IMR-90 (cell line): Measurements from ENCODE around the gene ENPP3. TPM values are rescaled to one million over a fixed set of nuclear protein-coding genes. Genes with fewer than 3 reads are reported as not detected.

ENCODE experiments used
- ATAC-seq: fragments of 200-7000 bp; cut with Tn5 transposase; 2 replicates; pipeline ENCODE4 v1.9.1; 2020; ENCODE audit warnings: low read depth, mild to moderate bottlenecking, moderate library complexity
- BruUV-seq: library from RNA; stranded (reverse); fragments of 400-500 nt; replicated peaks from 2 replicates; lab custom pipeline; 2021; lab: Mats Ljungman, UMichigan
- CTCF ChIA-PET: fragments of 300-600 bp; formaldehyde crosslinking; extraction: SDS; loops from one replicate; lab custom pipeline; 2021; ENCODE audit warnings: antibody characterized with exemption; lab: Yijun Ruan, JAX
- POLR2A ChIA-PET: fragments of 300-600 bp; sonication (Branson Sonifier 250); formaldehyde crosslinking; loops from one replicate; lab custom pipeline; 2022; ENCODE audit warnings: antibody characterized with exemption; ENCODE audit not compliant: unreplicated experiment; lab: Charles Lee
- DNase-seq: peaks from one replicate; pipeline ENCODE4 v3.0.0; 2013
- H2AFZ ChIP-seq: replicated peaks from 2 replicates; pipeline ENCODE3; 2013; ENCODE audit warnings: low read length, mild to moderate bottlenecking; ENCODE audit not compliant: poor library complexity
- H2AK5ac ChIP-seq: 2 replicates; pipeline ENCODE4 v1.6.1; 2013; ENCODE audit warnings: low read depth, low read length, inconsistent platforms
- H2AK9ac ChIP-seq: replicated peaks from 2 replicates; pipeline ENCODE3; 2013; ENCODE audit warnings: mild to moderate bottlenecking, low read depth, low read length, moderate library complexity; ENCODE audit not compliant: poor library complexity
- H2BK120ac ChIP-seq: 2 replicates; pipeline ENCODE4 v1.6.1; 2013; ENCODE audit warnings: low read depth, low read length, inconsistent platforms
- H2BK15ac ChIP-seq: 3 replicates; pipeline ENCODE4 v1.6.1; 2013; ENCODE audit warnings: low read depth, low read length, inconsistent platforms
- H2BK20ac ChIP-seq: 2 replicates; pipeline ENCODE4 v1.6.1; 2013; ENCODE audit warnings: low read depth, mild to moderate bottlenecking, inconsistent platforms, low read length, moderate library complexity
- H2BK5ac ChIP-seq: 2 replicates; pipeline ENCODE4 v1.6.1; 2013; ENCODE audit warnings: mild to moderate bottlenecking, low read depth, low read length, inconsistent platforms; ENCODE audit not compliant: poor library complexity, severe bottlenecking
- H3K14ac ChIP-seq: replicated peaks from 2 replicates; pipeline ENCODE4 v1.6.1; 2013; ENCODE audit warnings: low read depth, low read length, inconsistent platforms
- H3K18ac ChIP-seq: 2 replicates; pipeline ENCODE4 v1.6.1; 2013; ENCODE audit warnings: low read depth, low read length, control low read depth
- H3K23ac ChIP-seq: 2 replicates; pipeline ENCODE4 v1.6.1; 2013; ENCODE audit warnings: low read depth, low read length, inconsistent platforms
- H3K27ac ChIP-seq: 2 replicates; pipeline ENCODE4 v1.5.1; 2013; ENCODE audit warnings: mild to moderate bottlenecking, control low read depth, low read length; ENCODE audit not compliant: insufficient read depth
- H3K27me3 ChIP-seq: 2 replicates; pipeline ENCODE4 v1.6.1; 2013; ENCODE audit warnings: low read length; ENCODE audit not compliant: control insufficient read depth, insufficient read depth
- H3K36me3 ChIP-seq: 2 replicates; pipeline ENCODE4 v1.6.1; 2013; ENCODE audit warnings: low read length, mixed read lengths; ENCODE audit not compliant: control insufficient read depth, insufficient read depth
- H3K4ac ChIP-seq: 2 replicates; pipeline ENCODE4 v1.6.1; 2013; ENCODE audit warnings: low read depth, low read length, inconsistent platforms
- H3K4me1 ChIP-seq: 2 replicates; pipeline ENCODE4 v1.6.1; 2013; ENCODE audit warnings: low read length, mixed read lengths; ENCODE audit not compliant: control insufficient read depth, insufficient read depth
- H3K4me2 ChIP-seq: 2 replicates; pipeline ENCODE4 v1.6.1; 2013; ENCODE audit warnings: low read depth, mild to moderate bottlenecking, control low read depth, low read length, moderate library complexity
- H3K4me3 ChIP-seq: 2 replicates; pipeline ENCODE4 v1.5.1; 2013; ENCODE audit warnings: low read depth, mild to moderate bottlenecking, control low read depth, low read length, moderate library complexity; ENCODE audit not compliant: insufficient read depth
- H3K56ac ChIP-seq: 2 replicates; pipeline ENCODE4 v1.6.1; 2013; ENCODE audit warnings: low read length, inconsistent platforms; ENCODE audit not compliant: insufficient read depth; ENCODE audit errors: extremely low read depth
- H3K79me1 ChIP-seq, 2 experiments: 2 replicates each; pipeline ENCODE4 v1.6.1; 2013; ENCODE audit warnings: low read length in 2 of 2, inconsistent platforms in 1 of 2, low read depth in 1 of 2
- H3K9ac ChIP-seq: 2 replicates; pipeline ENCODE4 v1.6.1; 2013; ENCODE audit warnings: low read depth, low read length, control low read depth
- H3K9me1 ChIP-seq: 2 replicates; pipeline ENCODE4 v1.6.1; 2013; ENCODE audit warnings: low read length, inconsistent platforms; ENCODE audit not compliant: insufficient read depth
- H3K9me3 ChIP-seq: 2 replicates; pipeline ENCODE4 v1.6.1; 2013; ENCODE audit warnings: low read length; ENCODE audit not compliant: control insufficient read depth, insufficient read depth
- H4K20me1 ChIP-seq: 2 replicates; pipeline ENCODE4 v1.6.1; 2013; ENCODE audit warnings: low read length, inconsistent platforms; ENCODE audit not compliant: insufficient read depth
- H4K5ac ChIP-seq: 2 replicates; pipeline ENCODE4 v1.6.1; 2013; ENCODE audit warnings: mild to moderate bottlenecking, low read depth, low read length, control low read depth
- H4K8ac ChIP-seq, 2 experiments: 2 replicates each; pipeline ENCODE4 v1.6.1; 2013; ENCODE audit warnings: low read depth in 2 of 2, low read length in 2 of 2, control low read depth in 1 of 2, inconsistent platforms in 1 of 2
- H4K91ac ChIP-seq: 2 replicates; pipeline ENCODE4 v1.6.1; 2013; ENCODE audit warnings: low read depth, low read length, inconsistent platforms; ENCODE audit not compliant: insufficient read depth
- BHLHE40 ChIP-seq: fragments of 150-350 bp; IDR thresholded peaks from 2 replicates; pipeline ENCODE4 v1.6.1; 2016; ENCODE audit warnings: mild to moderate bottlenecking, low read depth, low read length
- CEBPB ChIP-seq: IDR thresholded peaks from 2 replicates; pipeline ENCODE4 v1.6.1; 2012; ENCODE audit warnings: low read depth, low read length, improper control_type of control experiment
- CHD1 ChIP-seq: IDR thresholded peaks from 2 replicates; pipeline ENCODE4 v1.6.1; 2012; ENCODE audit warnings: low read depth, low read length, improper control_type of control experiment
- ELK1 ChIP-seq: fragments of 150-350 bp; IDR thresholded peaks from 2 replicates; pipeline ENCODE4 v1.6.1; 2016; ENCODE audit warnings: low read depth, mild to moderate bottlenecking, low read length, moderate library complexity, borderline replicate concordance
- FOS ChIP-seq: fragments of 150-350 bp; IDR thresholded peaks from 2 replicates; pipeline ENCODE4 v1.6.1; 2016; ENCODE audit warnings: low read depth, low read length
- MAFK ChIP-seq: IDR thresholded peaks from 2 replicates; pipeline ENCODE4 v1.6.1; 2012; ENCODE audit warnings: low read depth, low read length, improper control_type of control experiment
- MAZ ChIP-seq: IDR thresholded peaks from 2 replicates; pipeline ENCODE4 v1.6.1; 2012; ENCODE audit warnings: low read depth, mild to moderate bottlenecking, low read length, improper control_type of control experiment, moderate library complexity, borderline replicate concordance
- NFE2L2 ChIP-seq: fragments of 150-350 bp; IDR thresholded peaks from 2 replicates; pipeline ENCODE4 v1.6.1; 2016; ENCODE audit warnings: low read depth, mild to moderate bottlenecking, low read length
- POLR2A ChIP-seq: IDR thresholded peaks from 2 replicates; pipeline ENCODE4 v1.6.1; 2012; ENCODE audit warnings: mild to moderate bottlenecking, low read depth, low read length
- RAD21 ChIP-seq: IDR thresholded peaks from 2 replicates; pipeline ENCODE4 v1.6.1; 2012; ENCODE audit warnings: low read length, improper control_type of control experiment
- RFX5 ChIP-seq: IDR thresholded peaks from 2 replicates; pipeline ENCODE4 v1.8.0; 2012; ENCODE audit warnings: low read depth, mild to moderate bottlenecking, low read length, moderate library complexity
- SMC3 ChIP-seq: fragments of 150-350 bp; IDR thresholded peaks from 2 replicates; pipeline ENCODE4 v1.6.1; 2016; ENCODE audit warnings: low read depth, mild to moderate bottlenecking, antibody characterized with exemption, low read length, moderate library complexity
- USF2 ChIP-seq: fragments of 150-350 bp; IDR thresholded peaks from 2 replicates; pipeline ENCODE4 v1.6.1; 2017; ENCODE audit warnings: mild to moderate bottlenecking, antibody characterized with exemption, low read length, low read depth
- WGBS, 2 experiments: methylation state at CpG; one replicate each; pipeline versions ENCODE4 v1.1.5 to v1.1.7; 2013; ENCODE audit warnings: missing lambda C conversion rate in 2 of 2; ENCODE audit not compliant: insufficient read length in 1 of 2; ENCODE audit errors: extremely low coverage in 2 of 2; 5-methylcytosine and 5-hydroxymethylcytosine counted together
- dilution Hi-C: fragments of 300-500 bp; cut with HindIII; formaldehyde crosslinking; loops from one replicate; pipeline ENCODE4 v1.14.3; 2018; ENCODE audit warnings: low sequenced_read_pairs; ENCODE audit not compliant: unreplicated experiment
- in situ Hi-C: fragments of 300-500 bp; cut with MboI; formaldehyde crosslinking; loops from 3 replicates; pipeline ENCODE4 v1.14.3; 2019; ENCODE audit warnings: low sequenced_read_pairs, inconsistent platforms, mixed read lengths
- intact Hi-C: fragments of 100-400 bp; cut with micrococcal nuclease; formaldehyde crosslinking; loops from 2 replicates; pipeline ENCODE4 v1.10.0; 2022
- polyA plus RNA-seq, 3 experiments: library from polyadenylated mRNA; depleted of rRNA; stranded (reverse); fragments of >200 nt; gene quantifications; 2 replicates each; pipeline ENCODE4 v1.2.3, GENCODE V29; 2012; ENCODE audit warnings: low replicate concordance in 1 of 3
- total RNA-seq: library from RNA; depleted of rRNA; stranded (reverse); fragments of >200 nt; gene quantifications from 2 replicates; pipeline ENCODE4 v1.2.3, GENCODE V29; 2012
- TF ChIP-seq, protein P1 (sequence below): conservative IDR thresholded peaks from 2 replicates; pipeline ENCODE4 v1.5.1; 2012; ENCODE audit warnings: mild to moderate bottlenecking, low read depth, low read length, improper control_type of control experiment

The ENPP3 gene
- total and polyA plus RNA-seq, 2 of the 4 experiments (the other 2 are of a cell fraction), result under 0.01 to 0.05 TPM

DNA sequence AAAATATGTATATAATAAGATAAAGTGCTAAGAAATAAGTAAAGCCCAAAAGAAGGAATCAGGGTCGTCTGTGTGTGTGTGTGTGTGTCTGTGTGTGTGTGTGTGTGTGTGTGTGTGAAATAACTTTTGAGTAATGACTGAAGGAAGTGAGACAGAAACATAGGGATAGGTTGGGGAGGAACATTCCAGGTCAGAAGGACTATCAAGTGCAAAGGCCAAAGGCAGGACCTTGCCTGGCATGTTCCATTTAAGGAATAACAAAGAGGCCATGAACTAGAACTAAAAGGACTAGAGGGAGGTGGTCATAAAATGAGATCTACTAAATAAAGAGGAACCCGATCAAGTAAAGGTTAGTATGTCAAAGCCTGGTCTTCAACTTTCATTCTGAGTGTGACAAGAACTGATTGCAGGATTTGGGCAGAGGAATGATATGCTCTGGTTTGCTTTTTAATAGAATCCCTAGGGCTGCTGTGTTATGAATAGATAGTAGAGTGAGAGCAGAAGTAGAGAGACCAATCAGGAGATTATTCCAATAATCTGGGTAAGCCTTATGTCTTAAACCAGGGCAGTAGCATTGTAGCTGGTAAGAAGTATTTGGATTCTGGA, 6.9 kb downstream of the ENPP3 start:
- BruUV-seq, result no TSS peak
- no peak for ATAC-seq
- H3K36me3 ChIP-seq, result no peaks in the 10 kb centered on the region
- H3K4me1 ChIP-seq, result no peaks in the 10 kb centered on the region
- ChIA-PET POLR2A (interaction anchor here (0.5 kb wide), 1 partner anchor 12 kb away, joined by 9 read pairs; no protein-coding TSS in a partner anchor), CTCF (interaction anchor here (0.6 kb wide), 1 partner anchor 17 kb away, joined by 3 read pairs; no protein-coding TSS in a partner anchor)
- H3K4ac ChIP-seq, result no peak overlapping the region
- TF ChIP-seq, protein P1, sequence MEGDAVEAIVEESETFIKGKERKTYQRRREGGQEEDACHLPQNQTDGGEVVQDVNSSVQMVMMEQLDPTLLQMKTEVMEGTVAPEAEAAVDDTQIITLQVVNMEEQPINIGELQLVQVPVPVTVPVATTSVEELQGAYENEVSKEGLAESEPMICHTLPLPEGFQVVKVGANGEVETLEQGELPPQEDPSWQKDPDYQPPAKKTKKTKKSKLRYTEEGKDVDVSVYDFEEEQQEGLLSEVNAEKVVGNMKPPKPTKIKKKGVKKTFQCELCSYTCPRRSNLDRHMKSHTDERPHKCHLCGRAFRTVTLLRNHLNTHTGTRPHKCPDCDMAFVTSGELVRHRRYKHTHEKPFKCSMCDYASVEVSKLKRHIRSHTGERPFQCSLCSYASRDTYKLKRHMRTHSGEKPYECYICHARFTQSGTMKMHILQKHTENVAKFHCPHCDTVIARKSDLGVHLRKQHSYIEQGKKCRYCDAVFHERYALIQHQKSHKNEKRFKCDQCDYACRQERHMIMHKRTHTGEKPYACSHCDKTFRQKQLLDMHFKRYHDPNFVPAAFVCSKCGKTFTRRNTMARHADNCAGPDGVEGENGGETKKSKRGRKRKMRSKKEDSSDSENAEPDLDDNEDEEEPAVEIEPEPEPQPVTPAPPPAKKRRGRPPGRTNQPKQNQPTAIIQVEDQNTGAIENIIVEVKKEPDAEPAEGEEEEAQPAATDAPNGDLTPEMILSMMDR, result no peak
- no peak for TF ChIP-seq USF2
- no peak for TF ChIP-seq SMC3
- no peak for TF ChIP-seq NFE2L2
- no peak for TF ChIP-seq MAFK
- no peak for TF ChIP-seq POLR2A
- TF ChIP-seq CHD1, result no peak
- no peak for TF ChIP-seq BHLHE40
- TF ChIP-seq CEBPB, result no peak
- no peak for TF ChIP-seq RFX5
- TF ChIP-seq ELK1, result no peak
- no peak for TF ChIP-seq FOS
- no peak for TF ChIP-seq RAD21
- no peak for TF ChIP-seq MAZ
- H2BK20ac ChIP-seq, result no peak overlapping the region
- no peak overlapping the region for H2AK9ac ChIP-seq
- H3K9ac ChIP-seq, result no peak overlapping the region
- H3K18ac ChIP-seq, result no peak overlapping the region
- no peaks in the 10 kb centered on the region for H3K79me1 ChIP-seq
- no peak overlapping the region for H2BK15ac ChIP-seq
- H2BK5ac ChIP-seq, result no peak overlapping the region
- intact Hi-C loops (no loop called here), dilution Hi-C loops (no loop called here), in situ Hi-C loops (no loop called here)
- H3K56ac ChIP-seq, result no peak overlapping the region
- no peak for DNase-seq
- no peak overlapping the region for H3K23ac ChIP-seq
- no peak overlapping the region for H4K5ac ChIP-seq
- no peak overlapping the region for H4K8ac ChIP-seq
- no peaks in the 10 kb centered on the region for H3K9me3 ChIP-seq
- H3K9me1 ChIP-seq, result no peaks in the 10 kb centered on the region
- H3K4me3 ChIP-seq, result no peak overlapping the region
- H4K91ac ChIP-seq, result no peak overlapping the region
- H3K27me3 ChIP-seq, result peaks cover 6% of the 10 kb centered on the region; the same call in 1 of the 2 replicates
- H3K27ac ChIP-seq, result no peak overlapping the region
- no peak overlapping the region for H2BK120ac ChIP-seq
- WGBS, 2 experiments, result 64% methylated on average over 2 of the region's 2 CpGs; no CpG with 5 or more reads in 1 of the 2 experiments
- H4K20me1 ChIP-seq, result no peaks in the 10 kb centered on the region
- H2AFZ ChIP-seq, result no peak overlapping the region
- no peak overlapping the region for H2AK5ac ChIP-seq
- H3K14ac ChIP-seq, result no peak overlapping the region
- no peak overlapping the region for H3K4me2 ChIP-seq
